CD4-positive, alpha-beta T cell (primary cell): ENCODE measurements around the gene FSTL4. TPM values are rescaled to one million over a fixed set of nuclear protein-coding genes. Genes with fewer than 3 reads are reported as not detected.

Experiments
- ATAC-seq: fragments of 200-7000 bp; cut with Tn5 transposase; one replicate; pipeline ENCODE4 v1.10.0; 2022; ENCODE audit warnings: mild to moderate bottlenecking; ENCODE audit not compliant: poor library complexity
- CTCF ChIA-PET: fragments of 350-600 bp; sonication (Branson Sonifier 250); formaldehyde crosslinking; loops from one replicate; lab custom pipeline; 2021; ENCODE audit warnings: antibody characterized with exemption, inconsistent platforms; lab: Charles Lee
- POLR2A ChIA-PET: fragments of 350-600 bp; sonication (Branson Sonifier 250); formaldehyde crosslinking; loops from one replicate; lab custom pipeline; 2021; ENCODE audit warnings: antibody characterized with exemption, inconsistent platforms; lab: Charles Lee
- DNase-seq, 14 experiments: peaks; one replicate each; pipeline ENCODE4 v3.0.0-alpha.2; 2013 to 2020; ENCODE audit warnings: mixed read lengths in 2 of 14
- H3K27ac ChIP-seq, 2 donors: one replicate each; pipeline versions ENCODE4 v1.5.1 to v1.7.0; 2013; ENCODE audit warnings: low read length in 2 of 2, low read depth in 1 of 2, mild to moderate bottlenecking in 1 of 2
- H3K27me3 ChIP-seq, 2 experiments: 1 replicate in 1 of 2; 2 replicates in 1 of 2; pipeline versions ENCODE4 v1.6.1 to v1.7.0; 2013; ENCODE audit warnings: low read length in 2 of 2, control low read depth in 1 of 2, mild to moderate bottlenecking in 1 of 2, moderate library complexity in 1 of 2; ENCODE audit not compliant: insufficient read depth in 2 of 2, control insufficient read depth in 1 of 2
- H3K36me3 ChIP-seq: one replicate; pipeline ENCODE4 v1.6.1; 2013; ENCODE audit warnings: low read length, control low read depth; ENCODE audit not compliant: insufficient read depth
- H3K4me1 ChIP-seq: one replicate; pipeline ENCODE4 v1.6.1; 2013; ENCODE audit warnings: low read length, control low read depth; ENCODE audit not compliant: insufficient read depth
- H3K4me3 ChIP-seq: one replicate; pipeline ENCODE4 v1.5.1; 2013; ENCODE audit warnings: mild to moderate bottlenecking, low read length, moderate library complexity
- H3K9me3 ChIP-seq, 2 experiments: 1 replicate in 1 of 2; 2 replicates in 1 of 2; pipeline versions ENCODE4 v1.6.1 to v1.7.0; 2013; ENCODE audit warnings: low read length in 2 of 2, mild to moderate bottlenecking in 2 of 2, control low read depth in 1 of 2, moderate library complexity in 1 of 2; ENCODE audit not compliant: control insufficient read depth in 1 of 2, insufficient read depth in 1 of 2
- H3K27ac Mint-ChIP-seq: one replicate; pipeline ENCODE4 v1.8.0; 2020; ENCODE audit warnings: mixed read lengths
- H3K27me3 Mint-ChIP-seq: one replicate; pipeline ENCODE4 v1.8.0; 2021; ENCODE audit warnings: mixed read lengths
- H3K36me3 Mint-ChIP-seq: one replicate; pipeline ENCODE4 v1.8.0; 2021; ENCODE audit warnings: low read depth, mixed read lengths
- H3K4me1 Mint-ChIP-seq: one replicate; pipeline ENCODE4 v1.8.0; 2021; ENCODE audit warnings: low read depth, mixed read lengths
- H3K4me3 Mint-ChIP-seq: one replicate; pipeline ENCODE4 v1.8.0; 2020; ENCODE audit warnings: mild to moderate bottlenecking, mixed read lengths
- H3K9me3 Mint-ChIP-seq: one replicate; pipeline ENCODE4 v1.8.0; 2020; ENCODE audit warnings: mixed read lengths
- intact Hi-C, 2 experiments: fragments of 100-400 bp; cut with DNase I in 1 of 2; cut with micrococcal nuclease in 1 of 2; formaldehyde crosslinking; loops; one replicate each; pipeline versions ENCODE4 v1.15.1 to v1.9.0; 2023 to 2025; cut with DNase I, micrococcal nuclease
- total RNA-seq, 174 experiments: library from RNA in 2 of 174; stranded (reverse) in 2 of 174; gene quantifications; one replicate each; pipeline ENCODE4 v1.2.3 and lab custom pipeline; 2021 to 2026
- TF ChIP-seq, protein P1 (sequence below): fragments of 200-600 bp; IDR thresholded peaks from one replicate; pipeline ENCODE4 v1.8.0; 2022; ENCODE audit warnings: antibody characterized with exemption, mild to moderate bottlenecking

FSTL4 gene
- total RNA-seq, 2 experiments from 2014 or later: not detected

- CTCF ChIA-PET: no interaction called here
- POLR2A ChIA-PET: no interaction called here
- TF ChIP-seq, protein P1, sequence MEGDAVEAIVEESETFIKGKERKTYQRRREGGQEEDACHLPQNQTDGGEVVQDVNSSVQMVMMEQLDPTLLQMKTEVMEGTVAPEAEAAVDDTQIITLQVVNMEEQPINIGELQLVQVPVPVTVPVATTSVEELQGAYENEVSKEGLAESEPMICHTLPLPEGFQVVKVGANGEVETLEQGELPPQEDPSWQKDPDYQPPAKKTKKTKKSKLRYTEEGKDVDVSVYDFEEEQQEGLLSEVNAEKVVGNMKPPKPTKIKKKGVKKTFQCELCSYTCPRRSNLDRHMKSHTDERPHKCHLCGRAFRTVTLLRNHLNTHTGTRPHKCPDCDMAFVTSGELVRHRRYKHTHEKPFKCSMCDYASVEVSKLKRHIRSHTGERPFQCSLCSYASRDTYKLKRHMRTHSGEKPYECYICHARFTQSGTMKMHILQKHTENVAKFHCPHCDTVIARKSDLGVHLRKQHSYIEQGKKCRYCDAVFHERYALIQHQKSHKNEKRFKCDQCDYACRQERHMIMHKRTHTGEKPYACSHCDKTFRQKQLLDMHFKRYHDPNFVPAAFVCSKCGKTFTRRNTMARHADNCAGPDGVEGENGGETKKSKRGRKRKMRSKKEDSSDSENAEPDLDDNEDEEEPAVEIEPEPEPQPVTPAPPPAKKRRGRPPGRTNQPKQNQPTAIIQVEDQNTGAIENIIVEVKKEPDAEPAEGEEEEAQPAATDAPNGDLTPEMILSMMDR: no peak
- no peaks in the 10 kb centered on the region for H3K36me3 ChIP-seq
- H3K27ac ChIP-seq: no peak overlapping the region
- Mint-ChIP-seq H3K27ac (no peak overlapping the region), H3K27me3 (peaks cover 21% of the 10 kb centered on the region), H3K36me3 (no peaks in the 10 kb centered on the region), H3K9me3 (no peaks in the 10 kb centered on the region), H3K4me3 (no peak overlapping the region), H3K4me1 (no peaks in the 10 kb centered on the region)
- ATAC-seq: no peak
- H3K9me3 ChIP-seq: no peaks in the 10 kb centered on the region
- no peak overlapping the region for H3K4me3 ChIP-seq
- no peaks in the 10 kb centered on the region for H3K4me1 ChIP-seq
- no peak for DNase-seq
- intact Hi-C loops: no loop called here
- no peaks in the 10 kb centered on the region for H3K27me3 ChIP-seq
Measured at GRCh38 chr5:133512896-133513295, 99.4 kb downstream of the FSTL4 start.

GRCh38 chr5:133511653-133512235 is 100.6 kb downstream of the FSTL4 start:
- Mint-ChIP-seq H3K27me3 (peaks cover 21% of the 10 kb centered on the region), H3K27ac (no peak overlapping the region), H3K36me3 (no peaks in the 10 kb centered on the region), H3K9me3 (no peaks in the 10 kb centered on the region), H3K4me3 (no peak overlapping the region), H3K4me1 (no peaks in the 10 kb centered on the region)
- ChIA-PET CTCF (no interaction called here), POLR2A (no interaction called here)
- Histone ChIP-seq H3K36me3 (no peaks in the 10 kb centered on the region), H3K4me3 (no peak overlapping the region), H3K9me3 (no peaks in the 10 kb centered on the region), H3K4me1 (no peaks in the 10 kb centered on the region), H3K27me3 (no peaks in the 10 kb centered on the region), H3K27ac (no peak overlapping the region)
- intact Hi-C loops: no loop called here
- DNase-seq (no peak), ATAC-seq (no peak)
- TF ChIP-seq, protein P1: no peak

DNA sequence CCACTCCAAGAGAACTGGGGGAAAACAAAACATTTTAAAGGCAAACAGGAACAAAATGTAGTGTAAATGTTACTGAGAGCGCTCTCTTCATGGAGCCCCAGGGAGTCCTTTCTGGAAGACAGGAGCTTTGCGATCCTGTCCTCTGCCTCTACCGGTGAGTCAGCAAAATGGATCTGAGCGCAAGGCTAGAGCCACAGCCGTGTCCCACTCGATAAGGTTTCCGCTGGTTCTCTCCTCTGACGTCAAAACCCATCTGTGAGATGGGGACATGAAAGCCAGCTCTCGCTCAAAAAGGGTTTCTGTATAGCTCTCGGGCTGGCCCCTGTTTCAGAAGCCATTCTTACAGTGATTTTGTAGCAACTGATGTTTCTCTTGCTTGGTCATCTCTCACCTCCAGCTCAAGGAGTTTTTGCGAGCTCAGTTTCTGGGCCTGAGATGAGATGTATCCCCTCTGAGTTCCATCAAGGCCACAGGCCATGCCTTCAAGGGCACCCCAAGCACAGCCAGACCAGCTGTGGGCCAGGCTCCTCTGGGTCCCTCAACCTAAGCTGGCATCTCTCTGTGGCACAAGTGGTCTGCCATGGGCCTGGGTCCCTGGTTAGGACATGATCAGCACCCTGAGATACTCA is 101.6 kb downstream of the FSTL4 start:
- no peak for ATAC-seq
- no peaks in the 10 kb centered on the region for H3K27me3 ChIP-seq
- no peak overlapping the region for H3K4me3 ChIP-seq
- H3K36me3 ChIP-seq: no peaks in the 10 kb centered on the region
- TF ChIP-seq, protein P1: no peak
- Mint-ChIP-seq H3K4me3 (no peak overlapping the region), H3K4me1 (no peaks in the 10 kb centered on the region), H3K9me3 (no peaks in the 10 kb centered on the region), H3K27me3 (peaks cover 21% of the 10 kb centered on the region), H3K27ac (no peak overlapping the region), H3K36me3 (no peaks in the 10 kb centered on the region)
- intact Hi-C loops: no loop called here
- H3K4me1 ChIP-seq: no peaks in the 10 kb centered on the region
- ChIA-PET CTCF (no interaction called here), POLR2A (no interaction called here)
- H3K27ac ChIP-seq: no peak overlapping the region
- H3K9me3 ChIP-seq: no peaks in the 10 kb centered on the region
- DNase-seq: no peak
